Measurements from ENCODE around the gene TMEM132D.

DNA sequence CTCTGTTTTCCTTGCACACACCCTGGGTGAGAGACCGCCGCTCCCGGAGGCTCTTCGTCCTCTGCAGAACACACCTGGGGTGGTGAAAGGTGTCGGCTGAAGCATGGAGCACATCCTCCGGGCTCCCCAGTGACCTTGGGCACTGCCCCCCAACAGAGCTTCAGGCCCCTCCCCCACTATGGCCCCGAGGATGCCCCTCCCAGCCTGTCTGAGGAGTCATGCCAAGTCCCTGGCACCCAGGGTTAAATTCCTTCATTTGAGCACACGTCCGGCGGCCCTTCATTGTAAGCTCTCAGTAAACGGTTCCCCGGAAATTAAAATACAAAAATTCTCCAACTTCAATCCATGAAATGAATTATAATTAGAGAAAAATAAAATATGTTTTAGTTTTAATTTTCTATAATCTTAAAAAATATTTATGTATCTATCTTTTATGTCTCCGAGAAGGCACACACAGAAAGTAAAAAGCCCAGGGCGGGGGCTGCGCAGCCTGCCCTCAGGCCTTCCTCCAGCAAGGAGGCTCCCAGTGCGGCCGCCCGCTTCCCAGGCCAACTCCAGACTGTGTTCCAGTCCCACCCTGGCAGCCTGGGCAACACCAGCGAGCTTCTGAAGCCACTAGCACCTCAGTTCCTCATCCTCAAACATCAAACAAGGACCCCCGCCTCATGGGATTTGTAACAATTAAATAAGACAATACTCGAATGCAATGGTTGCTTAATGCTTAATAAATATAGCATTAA lies 63.5 kb downstream of the TMEM132D start:
- TF ChIP-seq CHD1 (IDR thresholded peaks at IDR 0.05; ENCODE audit: low read depth, low read length) (no peak), MXI1 (IDR thresholded peaks at IDR 0.05; ENCODE audit: borderline replicate concordance, low read depth, low read length) (no peak), POLR2A (IDR thresholded peaks at IDR 0.05; ENCODE audit: low read depth, low read length) (no peak), MAFK (IDR thresholded peaks at IDR 0.05; ENCODE audit: low read depth, low read length) (no peak), SMC3 (IDR thresholded peaks at IDR 0.05; ENCODE audit: low read depth, low read length) (no peak)
- TF ChIP-seq, protein P1, sequence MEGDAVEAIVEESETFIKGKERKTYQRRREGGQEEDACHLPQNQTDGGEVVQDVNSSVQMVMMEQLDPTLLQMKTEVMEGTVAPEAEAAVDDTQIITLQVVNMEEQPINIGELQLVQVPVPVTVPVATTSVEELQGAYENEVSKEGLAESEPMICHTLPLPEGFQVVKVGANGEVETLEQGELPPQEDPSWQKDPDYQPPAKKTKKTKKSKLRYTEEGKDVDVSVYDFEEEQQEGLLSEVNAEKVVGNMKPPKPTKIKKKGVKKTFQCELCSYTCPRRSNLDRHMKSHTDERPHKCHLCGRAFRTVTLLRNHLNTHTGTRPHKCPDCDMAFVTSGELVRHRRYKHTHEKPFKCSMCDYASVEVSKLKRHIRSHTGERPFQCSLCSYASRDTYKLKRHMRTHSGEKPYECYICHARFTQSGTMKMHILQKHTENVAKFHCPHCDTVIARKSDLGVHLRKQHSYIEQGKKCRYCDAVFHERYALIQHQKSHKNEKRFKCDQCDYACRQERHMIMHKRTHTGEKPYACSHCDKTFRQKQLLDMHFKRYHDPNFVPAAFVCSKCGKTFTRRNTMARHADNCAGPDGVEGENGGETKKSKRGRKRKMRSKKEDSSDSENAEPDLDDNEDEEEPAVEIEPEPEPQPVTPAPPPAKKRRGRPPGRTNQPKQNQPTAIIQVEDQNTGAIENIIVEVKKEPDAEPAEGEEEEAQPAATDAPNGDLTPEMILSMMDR (conservative IDR thresholded peaks at IDR 0.05; ENCODE audit: low read depth, low read length) = no peak
